ENCODE results near the gene ROBO2.

The ROBO2 gene

GRCh38 chr3:77539014-77539413 lies 499.1 kb downstream of the ROBO2 start:
- in situ Hi-C loops (cut with HindIII; ENCODE audit: low pct_unique_long_range_greater_than_20kb, low sequenced_read_pairs): no loop called here
- no peak for DNase-seq (ENCODE audit: low read depth in 1 of 2, low spot score in 1 of 2)
- no peak for TF ChIP-seq JUND (IDR thresholded peaks at IDR 0.05; ENCODE audit: low read depth)

- no peak for DNase-seq (ENCODE audit: low read depth in 1 of 2, low spot score in 1 of 2)
- in situ Hi-C loops (cut with HindIII; ENCODE audit: low pct_unique_long_range_greater_than_20kb, low sequenced_read_pairs): no loop called here
- TF ChIP-seq JUND (IDR thresholded peaks at IDR 0.05; ENCODE audit: low read depth): no peak
Measured at GRCh38 chr3:77539677-77540076, 499.8 kb downstream of the ROBO2 start.

- in situ Hi-C loops (cut with HindIII; ENCODE audit: low pct_unique_long_range_greater_than_20kb, low sequenced_read_pairs): no loop called here
- no peak for DNase-seq (ENCODE audit: low read depth in 1 of 2, low spot score in 1 of 2)
- no peak for TF ChIP-seq JUND (IDR thresholded peaks at IDR 0.05; ENCODE audit: low read depth)
Measured at GRCh38 chr3:77541203-77541922, 501.5 kb downstream of the ROBO2 start.

DNA sequence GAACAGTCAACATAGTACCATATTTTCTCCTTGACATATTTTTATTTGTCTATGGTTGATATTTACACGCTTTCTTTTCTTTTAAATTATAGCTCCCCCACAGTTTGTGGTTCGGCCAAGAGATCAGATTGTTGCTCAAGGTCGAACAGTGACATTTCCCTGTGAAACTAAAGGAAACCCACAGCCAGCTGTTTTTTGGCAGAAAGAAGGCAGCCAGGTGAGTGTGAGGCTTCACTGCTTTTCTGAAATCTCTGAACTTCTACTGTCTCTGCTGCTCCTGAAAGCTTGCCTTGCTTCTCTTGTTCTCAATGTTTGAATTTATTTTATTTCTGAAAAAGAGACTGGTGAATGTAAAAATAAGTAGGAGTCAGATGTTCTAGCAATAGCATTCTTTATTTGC lies 506.3 kb downstream of the ROBO2 start:
- no peak for DNase-seq (ENCODE audit: low read depth in 1 of 2, low spot score in 1 of 2)
- TF ChIP-seq JUND (IDR thresholded peaks at IDR 0.05; ENCODE audit: low read depth): no peak
- in situ Hi-C loops (cut with HindIII; ENCODE audit: low pct_unique_long_range_greater_than_20kb, low sequenced_read_pairs): no loop called here

DNA sequence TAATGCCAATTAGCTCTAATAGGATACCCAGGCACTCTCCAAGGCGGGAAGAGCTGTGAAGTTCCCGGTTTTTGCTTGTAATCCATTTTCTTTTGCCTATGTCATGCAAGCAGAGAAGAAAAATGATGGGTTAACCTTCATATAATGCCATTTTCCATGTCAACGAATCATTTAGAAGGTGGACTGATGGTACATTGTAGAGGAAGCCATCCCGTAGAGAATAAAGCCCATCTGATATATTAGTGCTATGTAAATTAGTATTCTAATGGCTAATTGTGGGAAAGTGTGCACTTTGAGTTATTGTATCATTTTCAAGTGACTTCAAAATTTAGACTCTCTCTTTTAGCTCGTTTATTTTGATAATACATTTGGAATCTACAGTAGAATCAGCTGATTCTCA lies 509.1 kb downstream of the ROBO2 start:
- no peak for DNase-seq (ENCODE audit: low read depth in 1 of 2, low spot score in 1 of 2)
- TF ChIP-seq JUND (IDR thresholded peaks at IDR 0.05; ENCODE audit: low read depth): no peak

DNA sequence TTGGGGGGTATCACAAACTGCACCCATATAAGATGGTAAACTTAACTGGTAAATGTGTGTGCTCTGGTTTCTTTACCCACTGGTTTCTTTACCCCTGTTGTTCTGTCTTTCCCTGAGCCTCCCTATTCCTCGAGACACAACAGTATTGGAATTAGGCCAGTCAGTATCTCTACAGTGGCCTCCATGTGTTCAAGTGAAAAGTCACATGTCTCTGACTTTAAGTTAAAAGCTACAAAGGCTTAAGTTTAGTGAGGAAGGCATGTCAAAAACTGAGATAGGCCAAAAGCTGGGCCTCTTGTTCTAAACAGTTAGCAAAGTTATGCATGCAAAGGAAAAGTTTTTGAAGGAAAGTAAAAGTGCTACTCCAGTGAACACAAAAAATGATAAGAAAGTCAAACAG lies 513.3 kb downstream of the ROBO2 start:
- no peak for DNase-seq (ENCODE audit: low read depth in 1 of 2, low spot score in 1 of 2)
- in situ Hi-C loops (cut with HindIII; ENCODE audit: low pct_unique_long_range_greater_than_20kb, low sequenced_read_pairs): no loop called here
- no peak for TF ChIP-seq JUND (IDR thresholded peaks at IDR 0.05; ENCODE audit: low read depth)

More for the DNA sequence above, 509.1 kb downstream of the ROBO2 start:
- in situ Hi-C loops (cut with HindIII; ENCODE audit: low pct_unique_long_range_greater_than_20kb, low sequenced_read_pairs): no loop called here

DNA sequence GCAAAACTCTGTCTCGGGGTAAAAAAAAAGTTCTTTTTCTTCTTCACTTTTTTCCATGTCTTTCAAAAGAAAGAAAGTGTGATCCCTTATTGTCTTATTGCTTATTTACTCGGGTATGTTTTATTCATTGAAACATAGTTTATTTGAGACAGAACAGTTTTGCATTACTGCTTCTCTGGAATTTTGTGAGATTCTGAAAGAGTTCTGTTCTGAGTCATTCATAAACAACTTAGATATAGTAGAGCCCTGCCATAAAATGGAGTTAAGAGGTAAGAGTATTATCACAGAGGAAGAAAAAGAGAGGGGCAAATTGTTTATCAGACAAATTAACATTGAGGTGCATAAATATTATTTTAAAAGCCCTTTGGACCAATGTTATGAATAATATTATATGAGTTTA lies 522.2 kb downstream of the ROBO2 start:
- in situ Hi-C loops (cut with HindIII; ENCODE audit: low pct_unique_long_range_greater_than_20kb, low sequenced_read_pairs): no loop called here
- no peak for TF ChIP-seq JUND (IDR thresholded peaks at IDR 0.05; ENCODE audit: low read depth)
- DNase-seq (ENCODE audit: low read depth in 1 of 2, low spot score in 1 of 2): no peak

DNA sequence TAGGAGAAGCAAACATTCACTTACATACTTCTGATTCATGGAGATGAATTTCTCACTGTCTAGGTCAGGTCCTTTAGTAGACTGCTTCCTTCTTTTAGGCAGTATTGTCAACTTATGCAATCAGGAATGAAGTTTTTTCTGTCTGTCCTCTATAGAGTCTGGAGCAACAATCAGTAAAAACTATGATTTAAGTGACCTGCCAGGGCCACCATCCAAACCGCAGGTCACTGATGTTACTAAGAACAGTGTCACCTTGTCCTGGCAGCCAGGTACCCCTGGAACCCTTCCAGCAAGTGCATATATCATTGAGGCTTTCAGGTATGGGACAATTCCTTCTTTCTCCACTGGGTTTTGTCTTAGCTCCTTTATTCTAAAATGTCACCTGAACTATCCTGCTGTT lies 523.1 kb downstream of the ROBO2 start:
- in situ Hi-C loops (cut with HindIII; ENCODE audit: low pct_unique_long_range_greater_than_20kb, low sequenced_read_pairs): no loop called here
- peak; percentile 68; the same call in 1 of the 2 replicates for TF ChIP-seq JUND (IDR thresholded peaks at IDR 0.05; ENCODE audit: low read depth)
- DNase-seq (ENCODE audit: low read depth in 1 of 2, low spot score in 1 of 2): peak in 1 of 2 experiments; percentile 88

- TF ChIP-seq JUND (IDR thresholded peaks at IDR 0.05; ENCODE audit: low read depth): no peak
- in situ Hi-C loops (cut with HindIII; ENCODE audit: low pct_unique_long_range_greater_than_20kb, low sequenced_read_pairs): no loop called here
- no peak for DNase-seq (ENCODE audit: low read depth in 1 of 2, low spot score in 1 of 2)
Measured at GRCh38 chr3:77566055-77566454, 526.2 kb downstream of the ROBO2 start.

GRCh38 chr3:77571971-77572715 lies 532.2 kb downstream of the ROBO2 start:
- no peak for TF ChIP-seq JUND (IDR thresholded peaks at IDR 0.05; ENCODE audit: low read depth)
- no peak for DNase-seq (ENCODE audit: low read depth in 1 of 2, low spot score in 1 of 2)
- in situ Hi-C loops (cut with HindIII; ENCODE audit: low pct_unique_long_range_greater_than_20kb, low sequenced_read_pairs): no loop called here

DNA sequence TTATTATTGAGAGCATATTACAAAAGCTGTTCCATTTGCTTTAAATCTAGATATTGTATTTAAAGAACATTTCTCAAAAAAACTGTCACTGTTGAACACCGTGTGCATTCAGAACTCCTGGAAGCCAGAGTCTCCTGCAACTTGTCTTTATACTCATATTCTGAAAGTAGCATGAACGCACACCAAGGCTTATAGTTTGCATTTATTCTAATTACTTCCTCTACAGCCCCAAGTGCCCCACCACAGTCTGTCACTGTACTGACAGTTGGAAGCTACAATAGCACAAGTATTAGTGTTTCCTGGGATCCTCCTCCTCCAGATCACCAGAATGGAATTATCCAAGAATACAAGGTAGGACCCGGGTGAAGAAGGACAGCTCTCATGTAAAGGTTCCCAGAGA lies 537.4 kb downstream of the ROBO2 start:
- in situ Hi-C loops (cut with HindIII; ENCODE audit: low pct_unique_long_range_greater_than_20kb, low sequenced_read_pairs): no loop called here
- DNase-seq (ENCODE audit: low read depth in 1 of 2, low spot score in 1 of 2): no peak
- no peak for TF ChIP-seq JUND (IDR thresholded peaks at IDR 0.05; ENCODE audit: low read depth)

DNA sequence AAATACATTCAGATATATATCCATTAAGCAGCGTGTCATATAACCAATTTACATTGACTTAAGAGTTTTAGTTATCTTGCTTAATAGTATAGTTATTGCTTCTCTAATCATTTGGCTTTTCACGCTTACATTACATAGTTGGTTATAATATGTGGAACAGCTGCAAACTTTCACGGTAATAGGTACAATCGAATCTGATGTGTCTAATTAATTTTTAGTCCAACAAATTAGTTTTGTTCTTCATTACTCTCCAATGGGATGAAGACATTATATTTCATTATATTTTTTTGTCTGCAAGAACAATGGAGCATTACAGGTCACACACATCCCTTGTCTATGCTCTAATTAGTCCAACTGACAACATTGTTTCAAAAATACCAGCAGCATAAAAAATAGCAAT lies 546.3 kb downstream of the ROBO2 start:
- in situ Hi-C loops (cut with HindIII; ENCODE audit: low pct_unique_long_range_greater_than_20kb, low sequenced_read_pairs): no loop called here
- TF ChIP-seq JUND (IDR thresholded peaks at IDR 0.05; ENCODE audit: low read depth): no peak

DNA sequence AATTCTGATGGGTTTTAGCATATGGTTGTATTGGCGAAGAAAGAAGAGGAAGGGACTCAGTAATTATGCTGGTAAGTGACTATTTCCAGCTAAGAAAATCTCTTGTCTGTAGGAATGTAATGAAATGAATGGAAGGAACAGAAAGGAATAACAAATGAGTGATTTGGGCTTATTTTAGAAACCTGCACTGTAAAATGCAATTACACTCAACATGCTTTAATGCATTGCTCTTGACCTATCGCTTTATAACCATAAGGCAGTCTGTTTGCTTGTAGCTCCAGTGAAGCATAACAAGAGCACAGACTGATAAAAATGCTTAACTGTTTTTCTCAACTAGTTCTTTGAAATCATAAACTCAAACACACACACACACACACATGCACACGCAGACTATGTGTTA lies 549.0 kb downstream of the ROBO2 start:
- in situ Hi-C loops (cut with HindIII; ENCODE audit: low pct_unique_long_range_greater_than_20kb, low sequenced_read_pairs): no loop called here
- TF ChIP-seq JUND (IDR thresholded peaks at IDR 0.05; ENCODE audit: low read depth): no peak
- DNase-seq (ENCODE audit: low read depth in 1 of 2, low spot score in 1 of 2): no peak

More for the DNA sequence above, 546.3 kb downstream of the ROBO2 start:
- DNase-seq (ENCODE audit: low read depth in 1 of 2, low spot score in 1 of 2): no peak

All from T47D (cell line).